Measurements from ENCODE around the gene DMP1.

GRCh38 chr4:87662871-87663270 lies 12.8 kb downstream of the DMP1 start:
- TF ChIP-seq, protein P1, sequence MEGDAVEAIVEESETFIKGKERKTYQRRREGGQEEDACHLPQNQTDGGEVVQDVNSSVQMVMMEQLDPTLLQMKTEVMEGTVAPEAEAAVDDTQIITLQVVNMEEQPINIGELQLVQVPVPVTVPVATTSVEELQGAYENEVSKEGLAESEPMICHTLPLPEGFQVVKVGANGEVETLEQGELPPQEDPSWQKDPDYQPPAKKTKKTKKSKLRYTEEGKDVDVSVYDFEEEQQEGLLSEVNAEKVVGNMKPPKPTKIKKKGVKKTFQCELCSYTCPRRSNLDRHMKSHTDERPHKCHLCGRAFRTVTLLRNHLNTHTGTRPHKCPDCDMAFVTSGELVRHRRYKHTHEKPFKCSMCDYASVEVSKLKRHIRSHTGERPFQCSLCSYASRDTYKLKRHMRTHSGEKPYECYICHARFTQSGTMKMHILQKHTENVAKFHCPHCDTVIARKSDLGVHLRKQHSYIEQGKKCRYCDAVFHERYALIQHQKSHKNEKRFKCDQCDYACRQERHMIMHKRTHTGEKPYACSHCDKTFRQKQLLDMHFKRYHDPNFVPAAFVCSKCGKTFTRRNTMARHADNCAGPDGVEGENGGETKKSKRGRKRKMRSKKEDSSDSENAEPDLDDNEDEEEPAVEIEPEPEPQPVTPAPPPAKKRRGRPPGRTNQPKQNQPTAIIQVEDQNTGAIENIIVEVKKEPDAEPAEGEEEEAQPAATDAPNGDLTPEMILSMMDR (IDR thresholded peaks at IDR 0.05; ENCODE audit: low read length) = no peak
- no peak for TF ChIP-seq EZH2 (optimal IDR thresholded peaks at IDR 0.05; ENCODE audit: low read depth, low read length)
- TF ChIP-seq EZH2phosphoT487 (IDR thresholded peaks at IDR 0.05; ENCODE audit: low read length) = no peak
